GM04504 (cell line): ENCODE measurements around the gene CCDC50.
A peak's percentile ranks its signal among the peaks of the same experiment; 100 is the strongest.

ENCODE experiments used
- DNase-seq: peaks from one replicate; pipeline ENCODE4 v3.0.0-alpha.2; 2012; ENCODE audit warnings: low read depth

Gene CCDC50, protein sequence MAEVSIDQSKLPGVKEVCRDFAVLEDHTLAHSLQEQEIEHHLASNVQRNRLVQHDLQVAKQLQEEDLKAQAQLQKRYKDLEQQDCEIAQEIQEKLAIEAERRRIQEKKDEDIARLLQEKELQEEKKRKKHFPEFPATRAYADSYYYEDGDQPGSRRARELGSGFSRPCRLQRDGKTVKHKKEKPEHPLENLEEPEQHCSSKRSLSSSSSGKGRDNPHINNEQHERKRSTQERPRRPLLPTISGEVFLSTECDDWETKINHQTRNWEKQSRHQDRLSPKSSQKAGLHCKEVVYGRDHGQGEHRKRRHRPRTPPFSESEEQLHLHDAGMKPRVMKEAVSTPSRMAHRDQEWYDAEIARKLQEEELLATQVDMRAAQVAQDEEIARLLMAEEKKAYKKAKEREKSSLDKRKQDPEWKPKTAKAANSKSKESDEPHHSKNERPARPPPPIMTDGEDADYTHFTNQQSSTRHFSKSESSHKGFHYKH

DNA sequence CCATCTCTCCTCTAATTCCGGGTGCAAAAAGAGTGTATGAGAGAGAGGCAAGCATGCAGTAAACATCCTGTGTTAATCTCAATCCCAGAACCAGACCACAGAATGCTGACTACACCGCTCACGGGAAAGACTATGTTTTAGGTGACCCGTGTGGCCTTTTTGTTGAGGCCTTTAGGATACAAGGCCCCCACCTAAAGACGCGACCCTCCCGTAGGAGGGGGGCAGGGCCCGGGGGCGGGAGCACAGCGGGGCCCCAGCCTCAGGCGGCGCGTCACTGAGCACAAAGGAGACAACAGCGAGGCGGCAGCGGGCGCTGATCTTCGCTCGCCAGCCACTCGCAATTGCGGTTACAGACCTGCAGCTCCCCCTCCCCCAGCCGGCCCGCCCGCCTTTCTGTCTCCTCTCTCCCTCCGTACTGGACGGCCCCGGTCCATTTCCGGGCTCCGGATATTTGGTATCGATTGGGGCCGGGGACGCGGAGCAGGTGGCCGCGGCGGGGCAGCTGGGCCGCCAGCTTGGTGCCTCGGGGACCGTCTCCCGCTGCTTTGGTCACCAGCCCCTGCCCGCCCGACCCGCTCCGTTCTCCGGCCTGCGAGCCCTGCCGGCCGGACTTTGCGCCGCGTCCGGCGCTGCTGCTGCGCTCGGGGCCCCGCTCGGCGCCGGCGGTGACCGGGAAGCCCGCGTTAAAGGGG, at the start of gene CCDC50:
Gene CCDC50 (plus strand): TSS at position 433 of the 692 bp plus-strand sequence. CDS start 281 bp downstream, outside the sequence.
- peak; percentile 41 for DNase-seq

DNA sequence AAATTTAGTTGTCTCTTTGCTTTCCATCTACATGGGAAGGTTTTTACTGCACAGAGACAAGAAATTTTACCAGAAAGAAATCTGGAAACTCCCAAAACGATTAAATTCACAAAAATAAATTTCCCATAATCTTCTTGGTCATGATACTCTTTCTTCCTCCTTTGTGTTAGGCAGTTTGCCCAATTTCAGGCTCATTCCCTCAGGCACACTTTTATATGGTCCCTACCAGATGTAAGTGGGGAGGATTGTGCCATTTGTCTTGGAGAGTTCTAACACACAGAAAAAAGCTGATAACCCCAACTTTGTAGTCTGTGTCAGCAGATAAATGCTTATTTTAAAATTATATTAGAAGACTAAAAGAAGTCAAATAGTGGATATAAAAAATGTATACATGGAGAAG, 49.1 kb upstream of the CCDC50 start:
- DNase-seq, result no peak

DNA sequence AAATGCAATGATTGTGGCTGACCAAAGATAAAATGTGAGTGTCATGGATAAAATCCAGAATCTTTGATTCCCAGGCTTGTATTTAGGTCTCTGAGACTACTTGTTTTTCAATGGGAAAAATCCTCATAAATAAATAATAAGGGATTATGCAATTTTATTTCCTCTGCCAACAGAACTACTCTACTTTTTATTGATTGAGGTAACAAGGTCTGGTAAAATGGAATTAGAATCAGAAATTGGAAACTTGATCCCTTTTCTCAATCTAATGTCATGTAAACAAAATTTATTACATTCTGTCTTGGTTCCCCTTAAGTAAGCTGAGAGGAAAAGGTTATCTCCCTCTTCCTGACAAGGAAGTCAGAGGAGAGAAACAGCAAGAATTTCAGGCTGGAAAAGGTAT, 48.3 kb upstream of the CCDC50 start:
- DNase-seq, result no peak

DNA sequence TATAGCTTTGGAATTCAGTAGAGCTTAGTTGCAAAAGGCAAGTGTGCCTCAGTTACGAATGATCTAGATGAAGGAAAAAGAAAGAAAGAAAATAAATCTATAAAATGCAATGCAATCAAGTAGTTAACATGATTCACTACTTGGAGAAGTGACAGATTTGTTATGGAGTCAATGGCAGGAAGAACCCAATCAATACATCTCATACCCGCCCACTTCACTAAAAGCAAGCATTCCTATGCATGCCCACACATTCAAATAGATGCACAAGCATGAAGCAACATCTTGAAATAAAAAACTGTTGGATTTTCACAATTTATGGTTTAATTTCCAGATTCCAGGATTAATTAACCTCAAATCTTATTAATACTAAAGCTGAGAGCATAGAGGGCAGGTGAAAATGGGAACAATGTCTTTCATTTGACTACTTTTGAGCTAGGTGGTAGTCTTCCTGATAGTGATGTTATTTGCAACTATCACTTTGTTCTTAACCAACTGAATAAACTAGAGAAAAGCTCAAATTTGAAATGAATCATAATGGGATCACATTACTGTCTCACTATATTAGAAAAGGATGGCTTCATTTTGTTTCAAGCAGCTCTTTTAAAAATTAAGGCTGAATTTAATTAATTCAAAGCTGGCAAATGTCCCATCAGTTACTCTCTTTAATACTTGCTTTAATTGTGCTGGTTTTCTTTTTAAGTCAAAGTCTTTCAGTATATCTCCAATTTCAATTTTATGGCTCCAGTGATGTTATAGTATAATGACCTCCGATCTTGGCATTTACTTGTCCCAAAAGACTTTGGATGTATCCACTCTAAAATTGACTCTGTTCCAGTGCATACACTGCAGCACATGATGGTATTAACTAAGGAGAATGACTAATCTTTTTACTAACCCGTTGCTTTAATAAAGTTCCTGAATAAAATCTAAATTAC, 46.7 kb upstream of the CCDC50 start:
- DNase-seq, result no peak

DNA sequence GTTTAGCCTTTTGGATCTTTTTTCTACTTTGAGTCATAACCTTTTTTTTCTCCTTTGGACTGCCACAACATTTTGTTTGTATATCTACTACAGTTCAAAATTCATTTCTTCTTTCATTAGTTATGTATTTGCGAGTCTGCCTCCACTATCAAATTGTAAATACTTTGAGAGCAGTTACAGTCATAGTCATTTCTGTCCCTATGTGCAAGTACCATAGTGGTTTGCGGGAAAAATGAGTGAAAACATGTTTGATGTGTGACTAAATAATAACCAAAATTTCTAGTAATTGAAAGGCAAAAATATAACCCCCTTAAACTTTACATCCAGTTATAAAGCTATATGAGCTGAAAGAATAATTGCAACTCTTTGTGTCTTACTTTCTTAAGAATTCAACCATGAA, 45.8 kb upstream of the CCDC50 start:
- DNase-seq, result no peak

DNA sequence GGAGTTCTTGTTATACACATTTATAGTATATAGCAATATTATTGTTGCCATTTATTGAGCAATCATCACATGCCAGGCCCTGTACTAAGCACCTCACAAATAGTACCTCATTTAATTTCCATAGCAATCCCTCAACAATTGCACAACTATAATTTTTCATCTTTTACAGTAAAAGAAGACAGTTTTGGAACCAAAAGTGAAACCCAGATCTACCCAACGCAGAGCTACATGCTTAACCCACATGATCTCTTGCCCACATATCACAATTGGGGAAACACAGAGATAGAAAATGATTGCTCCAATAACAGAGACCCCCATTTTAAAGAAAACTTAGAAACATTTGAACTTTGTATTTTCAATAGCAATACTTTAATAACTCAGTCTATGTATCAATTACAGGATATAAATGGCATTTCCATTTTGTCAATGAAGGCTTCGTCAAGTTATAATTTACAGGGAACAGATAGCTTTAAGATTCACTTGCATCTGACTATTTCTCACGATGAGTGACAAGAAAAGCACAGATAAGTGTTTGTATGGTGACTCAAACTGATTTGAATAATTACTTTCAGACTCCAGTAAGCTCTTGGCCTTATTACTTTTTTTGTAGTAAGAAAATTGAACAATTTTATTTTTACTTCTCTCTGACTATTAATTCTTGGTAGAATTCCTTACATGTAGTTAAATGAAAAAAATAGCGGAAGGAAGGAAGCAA, 38.7 kb upstream of the CCDC50 start:
- peak; percentile 3 for DNase-seq

DNA sequence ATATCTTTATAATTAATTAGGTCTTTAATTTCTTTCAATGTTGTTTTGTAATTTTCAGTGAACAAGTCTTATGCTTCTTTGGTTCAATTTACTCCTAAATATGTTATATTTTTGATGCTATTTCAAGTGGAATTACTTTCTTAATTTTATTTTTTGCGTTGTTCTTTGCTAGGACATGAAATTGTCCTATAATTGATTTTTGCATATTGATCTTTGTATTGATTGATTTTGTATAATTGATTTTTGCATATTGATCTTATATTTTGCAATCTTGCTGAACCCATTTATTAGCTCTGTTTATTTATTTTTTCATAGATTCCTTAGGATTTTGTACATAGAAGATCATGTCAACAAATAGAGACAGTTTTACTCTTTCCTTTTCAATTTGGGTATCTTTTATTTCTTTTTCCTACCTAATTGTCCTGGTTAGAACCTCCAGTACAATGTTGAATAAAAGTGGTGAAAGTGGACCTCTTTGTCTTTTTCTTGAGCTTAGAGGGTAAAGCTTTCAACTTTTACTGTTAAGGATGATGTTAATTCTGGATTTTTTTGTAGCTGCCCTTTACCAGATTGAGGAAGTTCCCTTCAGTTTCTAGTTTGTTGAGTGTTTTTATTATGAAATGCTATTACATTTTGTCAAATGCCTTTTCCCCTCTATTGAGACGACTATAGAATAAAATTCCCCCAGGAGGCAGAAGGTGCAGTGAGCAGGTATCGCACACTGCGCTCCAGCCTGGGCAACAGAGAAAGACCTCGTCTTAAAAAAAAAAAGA, 36.8 kb upstream of the CCDC50 start:
- DNase-seq, result no peak

DNA sequence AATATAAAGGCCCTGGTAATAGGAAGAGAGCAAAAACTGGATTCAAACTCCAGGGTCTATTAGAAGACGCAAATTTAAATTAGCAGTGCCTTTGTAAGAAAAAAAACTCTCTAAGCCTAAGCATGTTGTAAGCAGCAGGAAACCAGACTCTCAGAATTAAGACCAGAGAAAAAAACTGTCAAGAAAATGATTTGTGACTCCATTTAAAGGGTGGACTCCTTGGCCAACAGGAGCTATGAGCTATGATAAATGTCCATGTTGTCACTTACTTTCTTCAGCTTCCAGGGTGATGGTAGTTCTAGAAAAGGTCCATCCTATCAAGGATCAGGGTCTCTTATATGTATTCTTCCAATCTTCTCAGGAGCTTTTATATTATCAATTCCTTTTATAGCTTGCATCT, 34.9 kb upstream of the CCDC50 start:
- DNase-seq, result no peak

DNA sequence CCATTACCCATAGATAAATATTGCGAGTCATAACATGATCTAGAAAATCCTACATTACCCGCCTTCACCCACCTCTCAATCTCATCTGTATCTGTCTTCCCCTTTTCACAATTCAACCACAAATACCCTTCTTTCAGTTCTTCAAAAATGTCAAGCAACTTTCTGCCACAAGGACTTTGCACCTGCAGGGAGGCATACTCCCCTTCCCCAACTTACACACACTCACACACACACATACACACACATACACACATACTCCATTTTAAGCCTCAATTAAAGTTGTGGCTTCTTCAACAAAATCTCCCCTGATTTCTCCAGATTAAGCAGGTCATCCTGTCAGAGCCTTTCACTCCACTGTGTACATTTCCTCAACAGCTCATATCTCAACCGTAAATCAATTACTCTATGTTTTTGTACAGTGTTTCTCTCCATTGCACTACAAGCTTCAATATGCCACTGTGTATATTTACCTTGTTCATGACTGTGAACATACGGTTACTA, 33.1 kb upstream of the CCDC50 start:
- DNase-seq, result no peak

DNA sequence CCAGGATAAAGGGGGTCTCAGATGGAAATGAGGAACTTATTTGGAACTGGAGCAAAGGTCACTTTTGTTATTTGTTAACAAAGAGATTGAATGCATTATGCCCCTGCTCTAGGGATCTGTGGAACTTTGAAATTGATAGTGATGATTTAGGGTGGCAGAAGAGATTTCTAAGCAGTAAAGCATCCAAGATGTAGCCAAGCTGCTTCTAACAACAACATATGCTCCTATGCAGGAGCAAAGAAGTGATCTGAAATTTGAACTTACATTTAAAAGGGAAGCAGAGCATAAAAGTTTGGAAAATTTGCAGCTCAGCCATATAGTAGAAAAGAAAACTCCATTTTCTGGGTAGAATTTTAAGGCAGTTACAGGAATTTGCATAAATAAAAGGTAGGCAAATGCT, 30.3 kb upstream of the CCDC50 start:
- no peak for DNase-seq

DNA sequence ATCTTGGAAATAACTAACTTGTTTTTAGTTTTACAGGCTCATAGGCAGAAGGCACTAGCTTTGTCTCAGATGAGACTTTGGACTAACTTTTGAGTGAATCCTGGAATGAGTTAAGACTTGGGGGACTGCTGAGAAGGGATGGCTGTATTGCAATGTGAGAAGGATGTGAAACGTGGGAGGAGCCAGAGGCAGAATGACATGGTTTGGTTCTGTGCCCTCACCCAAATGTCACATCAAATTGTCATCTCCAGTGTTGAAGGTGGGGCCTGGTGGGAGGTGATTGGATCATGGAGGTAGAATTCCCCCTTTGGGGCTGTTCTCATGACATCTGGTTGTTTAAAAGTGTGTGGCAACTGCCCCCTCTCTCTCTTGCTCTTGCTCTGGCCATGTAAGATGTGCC, 28.8 kb upstream of the CCDC50 start:
- no peak for DNase-seq

DNA sequence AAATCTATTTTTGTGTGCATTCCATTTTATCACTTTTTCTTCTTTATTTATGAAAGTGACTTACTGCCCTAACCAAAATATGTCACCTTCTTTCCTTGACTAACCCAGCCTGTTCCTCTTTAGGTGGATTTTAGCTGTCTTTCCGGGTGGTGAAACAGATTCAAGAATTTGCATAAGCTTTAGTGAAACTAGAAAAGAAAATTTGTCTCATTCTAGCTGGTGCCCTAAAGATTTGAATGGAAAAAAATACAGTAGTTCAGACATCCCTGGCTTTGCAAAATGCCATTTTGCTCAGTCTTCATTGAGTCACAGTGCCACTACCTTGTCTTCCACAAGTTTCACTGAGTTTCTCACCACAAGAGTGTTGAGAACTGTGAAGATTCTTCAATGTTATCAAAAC, 28.2 kb upstream of the CCDC50 start:
- no peak for DNase-seq

DNA sequence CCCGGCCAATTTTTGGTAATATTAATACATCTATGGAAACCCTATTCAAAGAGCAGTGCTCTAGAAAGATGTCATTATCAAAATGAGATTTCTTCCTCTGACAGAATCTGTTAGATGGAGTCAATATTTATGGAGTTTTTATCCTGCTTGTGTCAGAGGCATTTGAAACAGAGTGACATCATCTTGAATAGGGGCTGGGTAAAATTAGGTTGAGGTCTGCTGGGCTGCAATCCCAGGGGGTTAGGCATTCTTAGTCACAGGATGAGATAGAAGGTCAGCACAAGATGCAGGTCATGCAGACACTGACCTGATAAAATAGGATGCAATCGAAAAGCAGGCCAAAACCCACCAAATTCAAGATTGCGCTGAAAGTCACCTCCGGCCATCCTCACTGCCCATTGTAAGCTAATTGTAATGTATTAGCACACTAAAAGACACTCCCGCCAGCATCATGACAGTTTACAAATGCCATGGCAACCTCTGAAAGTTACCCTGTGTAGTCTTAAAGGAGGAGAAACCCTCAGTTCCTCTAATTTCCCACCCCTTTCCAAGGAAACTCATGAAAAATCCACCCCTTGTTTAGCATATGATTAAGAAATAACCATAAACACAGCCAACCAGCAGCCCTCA, 27.3 kb upstream of the CCDC50 start:
- DNase-seq, result no peak

DNA sequence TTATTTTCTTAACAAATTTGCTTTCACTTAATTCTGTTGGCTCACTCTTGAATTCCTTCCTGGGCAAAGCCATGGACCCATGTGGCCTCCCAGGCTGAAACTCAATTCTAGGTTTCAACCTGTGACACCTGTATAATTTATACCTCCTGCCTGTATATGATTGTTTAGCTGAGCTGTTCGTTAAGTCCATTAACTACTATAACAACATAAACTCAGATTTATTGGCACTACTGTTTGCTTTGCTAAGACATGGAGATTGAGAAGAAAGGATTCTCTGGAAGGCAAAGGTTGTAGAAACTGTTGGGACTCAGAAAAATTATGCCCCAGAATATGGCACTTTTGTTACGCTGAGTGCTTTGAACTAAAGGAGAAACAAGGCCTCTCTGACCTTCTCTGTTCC, 26.7 kb upstream of the CCDC50 start:
- no peak for DNase-seq

DNA sequence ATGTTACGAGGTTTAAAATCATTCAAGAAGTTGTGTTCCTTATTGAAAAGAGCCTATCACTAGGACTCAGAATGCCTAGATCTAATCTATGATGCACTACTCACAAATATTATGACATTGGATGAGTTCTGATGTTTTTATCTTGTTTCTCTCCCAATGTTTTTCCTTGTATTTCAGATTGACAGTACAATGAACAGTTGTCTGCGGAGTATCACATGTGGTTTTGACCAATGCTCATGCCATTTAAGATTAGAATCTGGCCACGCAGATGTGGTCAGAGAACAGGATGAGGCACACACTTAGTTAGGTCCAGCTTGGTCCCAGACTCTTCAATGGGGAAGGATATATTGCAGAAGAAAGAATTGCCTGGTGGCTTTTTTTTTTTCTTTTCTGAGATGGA, 25.6 kb upstream of the CCDC50 start:
- DNase-seq, result no peak

DNA sequence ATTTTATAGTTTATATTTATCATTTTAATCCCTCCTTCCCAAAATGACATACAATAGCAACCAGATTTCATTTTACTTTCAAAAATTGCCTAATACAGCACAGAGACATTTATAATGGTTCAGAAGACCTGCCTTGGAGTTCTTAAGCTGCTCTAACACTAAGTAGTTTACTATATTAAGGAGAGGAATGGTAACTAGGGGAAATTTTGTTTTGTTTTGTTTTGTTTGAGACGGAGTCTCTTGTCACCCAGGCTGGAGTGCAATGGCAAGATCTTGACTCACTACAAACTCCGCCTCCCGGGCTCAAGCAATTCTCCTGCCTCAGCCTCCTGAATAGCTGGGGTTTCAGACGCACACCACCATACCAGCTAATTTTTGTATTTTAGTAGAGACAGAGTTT, 22.8 kb upstream of the CCDC50 start:
- DNase-seq, result no peak

DNA sequence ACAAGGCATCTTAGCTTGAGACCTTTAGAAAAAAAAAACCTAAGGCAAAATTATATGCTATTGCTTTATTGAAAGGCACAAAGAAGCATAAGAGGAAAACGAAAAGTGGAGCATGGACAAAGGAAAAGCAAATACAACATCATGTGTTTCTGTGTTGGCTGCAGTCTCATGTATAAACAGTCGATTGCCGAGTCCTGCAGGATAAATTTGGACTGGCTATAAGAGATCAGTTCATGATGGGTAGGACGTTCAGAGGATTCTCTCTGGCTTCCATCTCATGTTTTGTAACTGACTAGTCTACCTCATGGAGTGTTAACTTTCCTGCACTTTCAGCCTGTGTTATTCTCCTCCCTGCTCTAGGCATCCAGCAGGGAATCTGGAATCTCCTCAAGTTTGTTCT, 21.9 kb upstream of the CCDC50 start:
- DNase-seq, result no peak

DNA sequence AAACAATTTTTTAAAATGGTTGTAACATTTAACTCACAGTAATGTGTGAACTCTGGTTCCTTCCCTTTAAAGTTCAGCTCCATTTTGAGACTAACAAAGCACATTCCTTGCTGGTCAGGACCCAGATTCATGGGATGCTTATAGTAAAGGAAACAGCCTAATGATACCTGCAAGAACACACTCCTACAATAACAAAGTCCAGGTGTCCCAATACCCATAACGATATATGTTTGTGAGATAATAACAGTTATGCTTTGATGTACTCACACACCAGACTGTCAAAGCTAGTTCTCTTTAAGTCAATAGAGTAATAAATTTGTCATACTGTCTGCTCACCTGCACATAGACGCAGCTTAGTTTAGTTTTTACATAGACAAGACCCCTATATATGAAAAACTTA, 15.9 kb upstream of the CCDC50 start:
- DNase-seq, result no peak

DNA sequence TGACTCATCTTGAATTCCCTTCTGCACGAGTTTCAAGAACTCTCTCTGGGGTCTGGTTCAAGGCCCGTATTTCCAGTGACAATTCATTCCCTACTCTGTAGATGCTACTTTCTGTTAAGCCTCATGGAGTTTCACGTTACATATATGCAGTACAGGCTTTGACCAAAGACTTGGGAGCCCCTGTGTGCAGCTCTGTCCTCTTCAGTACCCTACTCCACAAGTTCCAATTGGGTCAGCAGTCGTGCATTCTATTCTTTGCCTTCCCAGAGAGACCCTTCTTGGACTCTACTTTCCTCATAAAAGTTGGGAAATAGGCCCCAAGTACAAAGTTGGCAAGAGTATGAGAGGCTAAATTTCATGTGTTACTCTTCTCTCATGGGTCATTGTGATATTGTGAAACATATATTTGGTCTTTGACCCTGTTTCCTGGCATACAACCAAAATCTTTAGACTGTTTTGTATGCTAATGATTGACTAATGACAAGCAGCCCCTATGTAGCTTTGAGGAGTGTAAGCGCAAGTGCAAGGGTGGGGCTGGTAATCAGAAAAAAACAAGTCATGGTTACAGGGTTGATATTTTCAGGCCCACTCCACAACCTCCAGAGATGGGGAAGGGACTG, 15.0 kb upstream of the CCDC50 start:
- DNase-seq, result no peak
